HEK293 (cell line): Measurements from ENCODE around the gene KIZ.

Experiments used
- CTCF ChIA-PET: fragments of 350-600 bp; formaldehyde crosslinking; extraction: SDS; loops from one replicate; lab custom pipeline; 2021; ENCODE audit warnings: antibody characterized with exemption; lab: Yijun Ruan, JAX
- POLR2A ChIA-PET: fragments of 300-600 bp; formaldehyde crosslinking; extraction: SDS; loops from one replicate; lab custom pipeline; 2020; ENCODE audit warnings: antibody characterized with exemption, inconsistent platforms; lab: Yijun Ruan, JAX
- H3K27ac ChIP-seq: fragments of 200-500 bp; sonication (Bioruptor generic); 2 replicates; pipeline ENCODE4 v1.5.1; 2014; ENCODE audit warnings: low read depth, low read length, control low read depth, inconsistent platforms; ENCODE audit errors: extremely low read depth
- H3K36me3 ChIP-seq, 2 experiments: fragments of 200-500 bp in 1 of 2; sonication (Bioruptor generic) in 1 of 2; 1 replicate in 1 of 2; 2 replicates in 1 of 2; pipeline ENCODE4 v1.5.1; 2014 to 2017; ENCODE audit warnings: inconsistent platforms in 2 of 2, low read length in 2 of 2; ENCODE audit not compliant: control insufficient read depth in 2 of 2, insufficient read depth in 1 of 2
- H3K4me1 ChIP-seq: fragments of 200-500 bp; sonication (Bioruptor generic); 2 replicates; pipeline ENCODE4 v1.5.1; 2014; ENCODE audit warnings: mild to moderate bottlenecking, low read length, inconsistent platforms; ENCODE audit not compliant: control insufficient read depth, insufficient read depth
- H3K4me3 ChIP-seq: 2 replicates; pipeline ENCODE4 v1.5.1; 2011; ENCODE audit warnings: low read depth, mild to moderate bottlenecking, control low read depth, low read length, moderate library complexity
- H3K9me3 ChIP-seq: fragments of 200-500 bp; sonication (Bioruptor generic); 2 replicates; pipeline ENCODE4 v1.5.1; 2014; ENCODE audit warnings: low read depth, low read length, inconsistent platforms; ENCODE audit not compliant: control insufficient read depth, insufficient read depth
- BCL11B ChIP-seq: fragments of 450-650 bp; formaldehyde crosslinking; IDR thresholded peaks from 2 replicates; pipeline ENCODE4 v1.5.1; 2016; ENCODE audit warnings: low read depth, missing biosample characterization, missing genetic modification characterization
- BCL6B ChIP-seq: fragments of 450-650 bp; formaldehyde crosslinking; IDR thresholded peaks from 2 replicates; pipeline ENCODE4 v1.5.1; 2017; ENCODE audit warnings: missing biosample characterization, missing genetic modification characterization
- IKZF3 ChIP-seq: fragments of 450-650 bp; IDR thresholded peaks from 2 replicates; pipeline ENCODE4 v1.5.0; 2018; ENCODE audit warnings: missing biosample characterization, mild to moderate bottlenecking, missing genetic modification characterization, moderate library complexity
- REPIN1 ChIP-seq: fragments of 450-650 bp; formaldehyde crosslinking; IDR thresholded peaks from 2 replicates; pipeline ENCODE4 v1.5.1; 2017; ENCODE audit warnings: missing biosample characterization, missing genetic modification characterization, low read depth
- ZNF26 ChIP-seq: fragments of 450-650 bp; formaldehyde crosslinking; IDR thresholded peaks from 2 replicates; pipeline ENCODE4 v1.5.1; 2016; ENCODE audit warnings: missing biosample characterization, missing genetic modification characterization
- ZNF280C ChIP-seq: fragments of 450-650 bp; formaldehyde crosslinking; IDR thresholded peaks from 2 replicates; pipeline ENCODE4 v1.5.1; 2016; ENCODE audit warnings: missing biosample characterization, missing genetic modification characterization
- ZNF366 ChIP-seq: fragments of 450-650 bp; formaldehyde crosslinking; conservative IDR thresholded peaks from 2 replicates; pipeline ENCODE4 v1.5.1; 2016; ENCODE audit warnings: missing biosample characterization, missing genetic modification characterization
- ZNF416 ChIP-seq: fragments of 450-650 bp; formaldehyde crosslinking; IDR thresholded peaks from 2 replicates; pipeline ENCODE4 v1.5.1; 2016; ENCODE audit warnings: missing biosample characterization, missing genetic modification characterization
- ZNF423 ChIP-seq: fragments of 450-650 bp; formaldehyde crosslinking; IDR thresholded peaks from 2 replicates; pipeline ENCODE4 v1.5.1; 2016; ENCODE audit warnings: missing biosample characterization, missing genetic modification characterization
- ZNF530 ChIP-seq: fragments of 450-650 bp; formaldehyde crosslinking; IDR thresholded peaks from 2 replicates; pipeline ENCODE4 v1.5.1; 2016; ENCODE audit warnings: low read depth, missing biosample characterization, missing genetic modification characterization
- ZNF555 ChIP-seq: fragments of 450-650 bp; formaldehyde crosslinking; conservative IDR thresholded peaks from 2 replicates; pipeline ENCODE4 v1.5.1; 2017; ENCODE audit warnings: missing biosample characterization, mild to moderate bottlenecking, missing genetic modification characterization, inconsistent platforms
- ZNF560 ChIP-seq: fragments of 450-650 bp; formaldehyde crosslinking; IDR thresholded peaks from 2 replicates; pipeline ENCODE4 v1.5.1; 2017; ENCODE audit warnings: missing biosample characterization, missing genetic modification characterization, borderline replicate concordance
- ZNF585B ChIP-seq: fragments of 450-650 bp; formaldehyde crosslinking; IDR thresholded peaks from 2 replicates; pipeline ENCODE4 v1.5.1; 2016; ENCODE audit warnings: missing biosample characterization, missing genetic modification characterization
- ZNF596 ChIP-seq: fragments of 450-650 bp; IDR thresholded peaks from 2 replicates; pipeline ENCODE4 v1.5.0; 2018; ENCODE audit warnings: missing biosample characterization, mild to moderate bottlenecking, missing genetic modification characterization, moderate library complexity
- ZNF658 ChIP-seq: fragments of 450-650 bp; formaldehyde crosslinking; IDR thresholded peaks from 2 replicates; pipeline ENCODE4; 2016; ENCODE audit warnings: missing biosample characterization, missing genetic modification characterization
- ZNF707 ChIP-seq: fragments of 450-650 bp; formaldehyde crosslinking; IDR thresholded peaks from 2 replicates; pipeline ENCODE4 v1.5.1; 2016; ENCODE audit warnings: missing biosample characterization, missing genetic modification characterization
- ZNF792 ChIP-seq: fragments of 450-650 bp; formaldehyde crosslinking; IDR thresholded peaks from 2 replicates; pipeline ENCODE4 v1.5.1; 2016; ENCODE audit warnings: missing biosample characterization, missing genetic modification characterization

The KIZ gene

GRCh38 chr20:21133404-21133803, 7.5 kb downstream of the KIZ start:
- TF ChIP-seq ZNF26 (tag by site-specific recombination), result no peak
- no peak for TF ChIP-seq REPIN1
- peaks cover 4 to 47% of the 10 kb centered on the region in 2 experiments; a peak in 2 of 3 replicates for H3K36me3 ChIP-seq
- H3K9me3 ChIP-seq, result no peaks in the 10 kb centered on the region
- ChIA-PET POLR2A (no interaction called here), CTCF (no interaction called here)
- no peak overlapping the region for H3K4me3 ChIP-seq
- H3K4me1 ChIP-seq, result no peaks in the 10 kb centered on the region; the same call in 1 of the 2 replicates
- H3K27ac ChIP-seq, result no peak overlapping the region

GRCh38 chr20:21133917-21134622, 8.2 kb downstream of the KIZ start:
- H3K4me1 ChIP-seq, result no peaks in the 10 kb centered on the region; the same call in 1 of the 2 replicates
- no peak overlapping the region for H3K4me3 ChIP-seq
- TF ChIP-seq ZNF416 (tag by site-specific recombination), result no peak
- no peak for TF ChIP-seq ZNF560 (tag by site-specific recombination)
- H3K36me3 ChIP-seq, result peaks cover 4 to 49% of the 10 kb centered on the region in 2 experiments; a peak in 2 of 3 replicates
- CTCF ChIA-PET, result no interaction called here
- H3K9me3 ChIP-seq, result no peaks in the 10 kb centered on the region
- H3K27ac ChIP-seq, result no peak overlapping the region
- POLR2A ChIA-PET, result interaction anchor here (0.8 kb wide), 1 partner anchor 8 kb away, joined by 11 read pairs; the partner anchor contains the start of gene KIZ

- TF ChIP-seq ZNF596 (tag by site-specific recombination) (no peak), ZNF658 (tag by site-specific recombination) (no peak), ZNF423 (tag by site-specific recombination) (no peak)
- H3K4me1 ChIP-seq, result no peaks in the 10 kb centered on the region
- H3K27ac ChIP-seq, result no peak overlapping the region
- peaks cover 4 to 53% of the 10 kb centered on the region in 2 experiments; a peak in 2 of 3 replicates for H3K36me3 ChIP-seq
- CTCF ChIA-PET, result no interaction called here
- POLR2A ChIA-PET, result interaction anchor here (0.8 kb wide), 1 partner anchor 9 kb away, joined by 11 read pairs; the partner anchor contains the start of gene KIZ
- no peaks in the 10 kb centered on the region for H3K9me3 ChIP-seq
- H3K4me3 ChIP-seq, result no peak overlapping the region
These were observed 9.1 kb downstream of the KIZ start for GRCh38 chr20:21134883-21135493.

GRCh38 chr20:21136015-21136732, 10.3 kb downstream of the KIZ start:
- TF ChIP-seq ZNF585B (tag by site-specific recombination), result no peak
- Histone ChIP-seq H3K4me1 (no peaks in the 10 kb centered on the region), H3K4me3 (no peak overlapping the region), H3K36me3 (peaks cover 4 to 54% of the 10 kb centered on the region in 2 experiments; a peak in 2 of 3 replicates), H3K9me3 (no peaks in the 10 kb centered on the region), H3K27ac (no peak overlapping the region)
- ChIA-PET POLR2A (no interaction called here), CTCF (no interaction called here)

GRCh38 chr20:21137078-21137477, 11.2 kb downstream of the KIZ start:
- no peaks in the 10 kb centered on the region for H3K4me1 ChIP-seq
- peaks cover 4 to 53% of the 10 kb centered on the region in 2 experiments; a peak in 2 of 3 replicates for H3K36me3 ChIP-seq
- H3K27ac ChIP-seq, result no peak overlapping the region
- no peak overlapping the region for H3K4me3 ChIP-seq
- no peaks in the 10 kb centered on the region for H3K9me3 ChIP-seq
- CTCF ChIA-PET, result no interaction called here
- POLR2A ChIA-PET, result no interaction called here
- TF ChIP-seq BCL6B (tag by site-specific recombination) (no peak), ZNF280C (tag by site-specific recombination) (no peak), ZNF366 (tag by site-specific recombination) (no peak), ZNF530 (no peak), ZNF792 (tag by site-specific recombination) (no peak), IKZF3 (tag by site-specific recombination) (no peak), ZNF555 (no peak), ZNF707 (tag by site-specific recombination) (no peak), BCL11B (no peak)
